Measurements from ENCODE around the gene BABAM2. TPM values are rescaled to one million over a fixed set of nuclear protein-coding genes. Genes with fewer than 3 reads are reported as not detected.
"Not testable (repeated sequence)": the region's sequence is repeated elsewhere in the genome, so short reads cannot be mapped to it uniquely, and the experiment has no call there.

BABAM2 gene
- total and polyA plus RNA-seq, 4 donors = 17.2 to 53.8 (median 36.5) TPM

- H3K4me1 ChIP-seq (ENCODE audit: control insufficient read depth in 1 of 2, insufficient read depth in 2 of 2, low read length in 2 of 2) = peaks cover 1 to 7% of the 10 kb centered on the region in 2 donors
- no peaks in the 10 kb centered on the region for H3K36me3 ChIP-seq (ENCODE audit: control insufficient read depth in 1 of 2, insufficient read depth in 2 of 2, low read length in 1 of 2)
- no peaks in the 10 kb centered on the region for H3K27me3 ChIP-seq (ENCODE audit: control insufficient read depth in 1 of 2, insufficient read depth in 2 of 2, low read length in 1 of 2)
- H3K27ac ChIP-seq (ENCODE audit: low read depth in 1 of 2, low read length in 2 of 2) = no peak overlapping the region
- whole genome bisulfite sequencing, 2 donors = 91 to 93% methylated on average over 1 of the region's 1 CpG
- intact Hi-C loops (cut with DNase I) = no loop called here
- DNase-seq = no peak
- no peak for ATAC-seq (ENCODE audit: low FRiP score)
- no peak overlapping the region for H3K4me3 ChIP-seq (ENCODE audit: low read length in 2 of 2)
- no peaks in the 10 kb centered on the region for H3K9me3 ChIP-seq (ENCODE audit: control insufficient read depth, low read length)
These were observed 72.9 kb downstream of the BABAM2 start for GRCh38 chr2:27963472-27963871.

DNA sequence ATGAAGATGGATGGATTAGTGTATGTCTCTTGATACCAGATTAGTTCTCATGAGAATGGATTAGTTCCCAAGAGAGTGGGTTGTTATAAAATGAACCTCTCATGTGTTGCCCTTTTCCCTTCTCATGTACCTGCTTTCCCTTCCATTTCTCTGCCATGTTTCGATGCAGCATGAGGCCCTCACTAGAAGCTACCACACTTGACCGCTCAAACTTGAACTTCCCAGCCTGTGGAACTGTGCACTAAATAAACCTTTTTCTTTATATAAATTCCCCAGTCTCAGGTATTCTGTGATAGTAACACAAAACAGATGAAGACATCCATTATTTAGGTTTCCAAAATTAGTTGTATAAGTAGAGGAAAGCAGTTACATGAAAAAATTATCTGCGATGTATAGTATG is 73.5 kb downstream of the BABAM2 start:
- WGBS, 2 donors = 84 to 86% methylated on average over 3 of the region's 3 CpGs

DNA sequence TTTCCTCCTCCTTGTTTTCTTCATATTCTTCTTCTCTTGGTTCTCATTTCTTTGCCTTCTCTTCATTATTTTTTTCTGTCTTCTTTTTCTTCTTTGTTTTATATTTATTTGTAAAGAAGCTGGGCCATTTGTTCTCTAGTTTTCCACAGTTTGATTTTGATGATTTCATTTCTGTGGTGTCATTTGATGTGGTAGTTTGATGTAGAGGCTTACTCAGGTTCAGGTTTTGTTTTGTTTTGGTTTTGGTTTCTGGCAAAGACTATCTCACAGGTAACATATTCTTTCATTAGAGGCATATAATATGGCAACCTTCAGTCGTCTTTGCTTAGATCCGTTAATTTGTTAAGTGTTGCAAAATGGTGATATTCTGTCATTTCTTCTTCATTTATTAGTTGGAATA is 75.3 kb downstream of the BABAM2 start:
- intact Hi-C loops (cut with DNase I) = no loop called here
- ATAC-seq (ENCODE audit: low FRiP score) (no peak), DNase-seq (no peak)
- no peak overlapping the region for H3K27ac ChIP-seq (ENCODE audit: low read depth in 1 of 2, low read length in 2 of 2)
- no peaks in the 10 kb centered on the region for H3K9me3 ChIP-seq (ENCODE audit: control insufficient read depth, low read length)
- H3K4me3 ChIP-seq (ENCODE audit: low read length in 2 of 2) = no peak overlapping the region
- no peaks in the 10 kb centered on the region for H3K36me3 ChIP-seq (ENCODE audit: control insufficient read depth in 1 of 2, insufficient read depth in 2 of 2, low read length in 1 of 2)
- 95 to 96% methylated on average over 2 of the region's 2 CpGs for WGBS, 2 donors
- H3K27me3 ChIP-seq (ENCODE audit: control insufficient read depth in 1 of 2, insufficient read depth in 2 of 2, low read length in 1 of 2) = no peaks in the 10 kb centered on the region
- peaks cover 0 to under 1% of the 10 kb centered on the region in 2 donors for H3K4me1 ChIP-seq (ENCODE audit: control insufficient read depth in 1 of 2, insufficient read depth in 2 of 2, low read length in 2 of 2)

More for the DNA sequence above, 73.5 kb downstream of the BABAM2 start:
- Histone ChIP-seq H3K27me3 (ENCODE audit: control insufficient read depth in 1 of 2, insufficient read depth in 2 of 2, low read length in 1 of 2) (no peaks in the 10 kb centered on the region), H3K9me3 (ENCODE audit: control insufficient read depth, low read length) (no peaks in the 10 kb centered on the region), H3K4me1 (ENCODE audit: control insufficient read depth in 1 of 2, insufficient read depth in 2 of 2, low read length in 2 of 2) (peaks cover 1 to 7% of the 10 kb centered on the region in 2 donors), H3K27ac (ENCODE audit: low read depth in 1 of 2, low read length in 2 of 2) (no peak overlapping the region), H3K4me3 (ENCODE audit: low read length in 2 of 2) (no peak overlapping the region), H3K36me3 (ENCODE audit: control insufficient read depth in 1 of 2, insufficient read depth in 2 of 2, low read length in 1 of 2) (no peaks in the 10 kb centered on the region)
- no peak for DNase-seq
- no peak for ATAC-seq (ENCODE audit: low FRiP score)
- intact Hi-C loops (cut with DNase I) = no loop called here

- Histone ChIP-seq H3K27me3 (ENCODE audit: control insufficient read depth in 1 of 2, insufficient read depth in 2 of 2, low read length in 1 of 2) (no peaks in the 10 kb centered on the region), H3K9me3 (ENCODE audit: control insufficient read depth, low read length) (no peaks in the 10 kb centered on the region), H3K4me3 (ENCODE audit: low read length in 2 of 2) (no peak overlapping the region), H3K4me1 (ENCODE audit: control insufficient read depth in 1 of 2, insufficient read depth in 2 of 2, low read length in 2 of 2) (no peaks in the 10 kb centered on the region), H3K27ac (ENCODE audit: low read depth in 1 of 2, low read length in 2 of 2) (no peak overlapping the region), H3K36me3 (ENCODE audit: control insufficient read depth in 1 of 2, insufficient read depth in 2 of 2, low read length in 1 of 2) (no peaks in the 10 kb centered on the region)
- DNase-seq (no peak), ATAC-seq (ENCODE audit: low FRiP score) (no peak)
- intact Hi-C loops (cut with DNase I) = no loop called here
- WGBS, 2 donors = 76 to 85% methylated on average over 3 of the region's 3 CpGs
These were observed 75.9 kb downstream of the BABAM2 start for GRCh38 chr2:27966466-27966865.

GRCh38 chr2:27967076-27967475 is 76.5 kb downstream of the BABAM2 start:
- no peaks in the 10 kb centered on the region for H3K27me3 ChIP-seq (ENCODE audit: control insufficient read depth in 1 of 2, insufficient read depth in 2 of 2, low read length in 1 of 2)
- 90 to 94% methylated on average over 4 of the region's 4 CpGs for WGBS, 2 donors
- DNase-seq (no peak), ATAC-seq (ENCODE audit: low FRiP score) (no peak)
- H3K27ac ChIP-seq (ENCODE audit: low read depth in 1 of 2, low read length in 2 of 2) = no peak overlapping the region
- no peaks in the 10 kb centered on the region for H3K9me3 ChIP-seq (ENCODE audit: control insufficient read depth, low read length)
- no peaks in the 10 kb centered on the region for H3K36me3 ChIP-seq (ENCODE audit: control insufficient read depth in 1 of 2, insufficient read depth in 2 of 2, low read length in 1 of 2)
- no peaks in the 10 kb centered on the region for H3K4me1 ChIP-seq (ENCODE audit: control insufficient read depth in 1 of 2, insufficient read depth in 2 of 2, low read length in 2 of 2)
- no peak overlapping the region for H3K4me3 ChIP-seq (ENCODE audit: low read length in 2 of 2)
- intact Hi-C loops (cut with DNase I) = no loop called here

GRCh38 chr2:27968045-27968444 is 77.5 kb downstream of the BABAM2 start:
- H3K4me3 ChIP-seq (ENCODE audit: low read length in 2 of 2); H3K9me3 ChIP-seq (ENCODE audit: control insufficient read depth, low read length); H3K4me1 ChIP-seq (ENCODE audit: control insufficient read depth in 1 of 2, insufficient read depth in 2 of 2, low read length in 2 of 2); H3K27ac ChIP-seq (ENCODE audit: low read depth in 1 of 2, low read length in 2 of 2); intact Hi-C loops (cut with DNase I); H3K27me3 ChIP-seq (ENCODE audit: control insufficient read depth in 1 of 2, insufficient read depth in 2 of 2, low read length in 1 of 2); ATAC-seq (ENCODE audit: low FRiP score); DNase-seq; H3K36me3 ChIP-seq (ENCODE audit: control insufficient read depth in 1 of 2, insufficient read depth in 2 of 2, low read length in 1 of 2): not testable (repeated sequence)
- WGBS, 2 donors = 98% methylated on average over 4 of the region's 4 CpGs

GRCh38 chr2:27968957-27969356 is 78.4 kb downstream of the BABAM2 start:
- H3K9me3 ChIP-seq (ENCODE audit: control insufficient read depth, low read length); ATAC-seq (ENCODE audit: low FRiP score); H3K4me3 ChIP-seq (ENCODE audit: low read length in 2 of 2); DNase-seq; H3K36me3 ChIP-seq (ENCODE audit: control insufficient read depth in 1 of 2, insufficient read depth in 2 of 2, low read length in 1 of 2); H3K4me1 ChIP-seq (ENCODE audit: control insufficient read depth in 1 of 2, insufficient read depth in 2 of 2, low read length in 2 of 2); H3K27ac ChIP-seq (ENCODE audit: low read depth in 1 of 2, low read length in 2 of 2); H3K27me3 ChIP-seq (ENCODE audit: control insufficient read depth in 1 of 2, insufficient read depth in 2 of 2, low read length in 1 of 2); intact Hi-C loops (cut with DNase I): not testable (repeated sequence)
- WGBS, 2 donors = 94 to 96% methylated on average over 2 of the region's 2 CpGs

DNA sequence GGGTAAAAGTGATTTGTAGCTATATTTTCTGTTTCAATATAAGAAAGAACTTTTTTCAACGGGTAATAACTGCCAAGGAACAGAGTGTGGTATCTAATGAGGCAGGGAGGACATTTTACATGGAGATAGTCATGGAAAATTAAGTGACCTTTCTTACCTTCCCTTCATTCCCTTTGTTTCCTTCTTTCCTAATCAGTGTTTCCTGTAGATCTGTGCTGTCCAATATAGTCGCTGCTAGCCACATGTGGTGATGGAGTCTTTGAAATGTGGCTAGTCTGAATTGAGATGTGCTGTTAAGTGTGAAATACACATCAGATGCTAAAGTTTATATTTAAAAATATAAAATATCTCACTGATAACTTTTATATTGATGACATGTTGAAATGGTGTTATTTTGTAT is 81.8 kb downstream of the BABAM2 start:
- ATAC-seq (ENCODE audit: low FRiP score) = no peak
- DNase-seq = no peak
- Histone ChIP-seq H3K27me3 (ENCODE audit: control insufficient read depth in 1 of 2, insufficient read depth in 2 of 2, low read length in 1 of 2) (no peaks in the 10 kb centered on the region), H3K4me1 (ENCODE audit: control insufficient read depth in 1 of 2, insufficient read depth in 2 of 2, low read length in 2 of 2) (no peaks in the 10 kb centered on the region), H3K27ac (ENCODE audit: low read depth in 1 of 2, low read length in 2 of 2) (no peak overlapping the region), H3K4me3 (ENCODE audit: low read length in 2 of 2) (no peak overlapping the region), H3K9me3 (ENCODE audit: control insufficient read depth, low read length) (no peaks in the 10 kb centered on the region), H3K36me3 (ENCODE audit: control insufficient read depth in 1 of 2, insufficient read depth in 2 of 2, low read length in 1 of 2) (no peaks in the 10 kb centered on the region)
- intact Hi-C loops (cut with DNase I) = no loop called here
- WGBS, 2 donors = 87 to 95% methylated on average over 2 of the region's 2 CpGs

- H3K9me3 ChIP-seq (ENCODE audit: control insufficient read depth, low read length) = no peaks in the 10 kb centered on the region
- WGBS, 2 donors = 80% methylated on average over 3 of the region's 3 CpGs
- no peak for DNase-seq
- no peaks in the 10 kb centered on the region for H3K27me3 ChIP-seq (ENCODE audit: control insufficient read depth in 1 of 2, insufficient read depth in 2 of 2, low read length in 1 of 2)
- no peaks in the 10 kb centered on the region for H3K36me3 ChIP-seq (ENCODE audit: control insufficient read depth in 1 of 2, insufficient read depth in 2 of 2, low read length in 1 of 2)
- H3K27ac ChIP-seq (ENCODE audit: low read depth in 1 of 2, low read length in 2 of 2) = no peak overlapping the region
- ATAC-seq (ENCODE audit: low FRiP score) = no peak
- intact Hi-C loops (cut with DNase I) = no loop called here
- no peaks in the 10 kb centered on the region for H3K4me1 ChIP-seq (ENCODE audit: control insufficient read depth in 1 of 2, insufficient read depth in 2 of 2, low read length in 2 of 2)
- no peak overlapping the region for H3K4me3 ChIP-seq (ENCODE audit: low read length in 2 of 2)
These were observed 83.1 kb downstream of the BABAM2 start for GRCh38 chr2:27973592-27973991.
